Heart left ventricle (tissue), 16 donors: ENCODE results near the gene UTP14A. TPM values are rescaled to one million over a fixed set of nuclear protein-coding genes. Genes with fewer than 3 reads are reported as not detected.

Source experiments
- ATAC-seq, 4 donors: fragments of 200-7000 bp; cut with Tn5 transposase; one replicate each; pipeline ENCODE4 v1.9.1; 2020 to 2022; ENCODE audit warnings: moderate library complexity in 4 of 4, mild to moderate bottlenecking in 3 of 4, moderate number of reproducible peaks in 1 of 4
- DNase-seq, 5 donors: peaks; one replicate each; pipeline ENCODE4 v3.0.0-alpha.2; 2020
- H3K27ac ChIP-seq, 12 donors: fragments of 200-600 bp; sonication (generic) in 4 of 12; one replicate each; pipeline versions ENCODE4 v1.5.0 to v1.8.0; 2016 to 2022; ENCODE audit warnings: mild to moderate bottlenecking in 2 of 12
- H3K27me3 ChIP-seq, 9 donors: fragments of 200-600 bp; sonication (generic) in 2 of 9; one replicate each; pipeline versions ENCODE4 v1.5.1 to v1.8.0; 2016 to 2022; ENCODE audit warnings: mild to moderate bottlenecking in 3 of 9
- H3K36me3 ChIP-seq, 9 donors: fragments of 200-600 bp; sonication (generic) in 2 of 9; one replicate each; pipeline versions ENCODE4 v1.5.0 to v1.8.0; 2018 to 2022; ENCODE audit warnings: mild to moderate bottlenecking in 2 of 9
- H3K4me1 ChIP-seq, 12 donors: fragments of 200-600 bp; sonication (generic) in 4 of 12; one replicate each; pipeline versions ENCODE4 v1.5.0 to v1.8.0; 2016 to 2022; ENCODE audit warnings: mild to moderate bottlenecking in 3 of 12
- H3K4me3 ChIP-seq, 12 donors: fragments of 200-600 bp; sonication (generic) in 4 of 12; one replicate each; pipeline versions ENCODE4 v1.5.0 to v1.8.0; 2017 to 2022; ENCODE audit warnings: mild to moderate bottlenecking in 9 of 12, moderate library complexity in 4 of 12
- H3K9me3 ChIP-seq, 12 donors: fragments of 200-600 bp; sonication (generic) in 4 of 12; one replicate each; pipeline versions ENCODE4 v1.5.0 to v1.8.0; 2016 to 2022; ENCODE audit warnings: mild to moderate bottlenecking in 1 of 12
- POLR2A ChIP-seq, 2 donors: fragments of 450-650 bp; IDR thresholded peaks; one replicate each; pipeline ENCODE4 v1.6.1; 2017; ENCODE audit warnings: antibody characterized with exemption in 2 of 2, mild to moderate bottlenecking in 2 of 2, moderate library complexity in 2 of 2
- WGBS, 4 donors: extraction: QIAGEN DNeasy Blood & Tissue Kit in 2 of 4; methylation state at CpG; one replicate each; pipeline versions ENCODE4 v1.1.5 to v1.1.7; 2013 to 2018; 5-methylcytosine and 5-hydroxymethylcytosine counted together
- intact Hi-C, 10 donors: fragments of 100-400 bp; cut with DNase I; formaldehyde crosslinking; loops; one replicate each; pipeline versions ENCODE4 v1.11.1 to v1.14.2; 2022
- polyA plus RNA-seq, 2 donors: library from polyadenylated mRNA; stranded (reverse); fragments of 200-250 nt; gene quantifications; one replicate each; pipeline ENCODE4 v1.2.3, GENCODE V29; 2013
- total RNA-seq, 9 donors: library from RNA; depleted of rRNA in 2 of 9; stranded (reverse); fragments of >200 nt in 2 of 9; fragmentation: NEBNext Ultra II Directional in 3 of 9; extraction: Animal tissue kit (Norgen Biotek cat#: 25700) in 3 of 9; gene quantifications; one replicate each; pipeline versions ENCODE4 v1.1.0 to v1.2.4, GENCODE V29; 2016 to 2023
- TF ChIP-seq, protein P1 (sequence below), 12 donors: fragments of 200-600 bp; sonication (generic) in 4 of 12; IDR thresholded peaks; one replicate each; pipeline versions ENCODE4 v1.5.0 to v1.8.0; 2018 to 2022; ENCODE audit warnings: antibody characterized with exemption in 12 of 12, mild to moderate bottlenecking in 5 of 12
- donor health status: ischemic (EF 13 %, LVEDD 7.1; RV severe dilation, severe dysfunction).
- donor health status: healthy with polysubstance abuse.
- donor health status: DM: no; HTN: yes; CAD: no.
- donor health status: DM: no; HTN: no; CAD: no.
- donor health status: ischemic (EF 25% LVEDD 6.9; RV normal size, moderate dysfunction).
- donor health status: ischemic (EF 25% LVEDD 5.7; RV mildly dilated, moderate dysfunction).
- donor health status: healthy.
- donor health status: DM: yes; HTN: yes; CAD: no.
- donor health status: ischemic (EF 35%, LVEDD 5.7; RV mildly dilated, moderate dysfunction).
- donor health status: nonischemic (EF 11% LVEDD 7.7; RV severe dilation, severe dysfunction).
- donor health status: DM: yes; HTN: yes; CAD: no.
- donor health status: PGD.
- donor health status: ischemic (EF 29% LVEDD 5.4; RV normal size, mild dysfunction).
- donor health status: nonischemic (EF 23%, LVEDD 6.1; RV moderate dilation, normal function).

UTP14A gene
- total and polyA plus RNA-seq, 11 donors = 5.6 to 14.0 (median 9.0) TPM

DNA sequence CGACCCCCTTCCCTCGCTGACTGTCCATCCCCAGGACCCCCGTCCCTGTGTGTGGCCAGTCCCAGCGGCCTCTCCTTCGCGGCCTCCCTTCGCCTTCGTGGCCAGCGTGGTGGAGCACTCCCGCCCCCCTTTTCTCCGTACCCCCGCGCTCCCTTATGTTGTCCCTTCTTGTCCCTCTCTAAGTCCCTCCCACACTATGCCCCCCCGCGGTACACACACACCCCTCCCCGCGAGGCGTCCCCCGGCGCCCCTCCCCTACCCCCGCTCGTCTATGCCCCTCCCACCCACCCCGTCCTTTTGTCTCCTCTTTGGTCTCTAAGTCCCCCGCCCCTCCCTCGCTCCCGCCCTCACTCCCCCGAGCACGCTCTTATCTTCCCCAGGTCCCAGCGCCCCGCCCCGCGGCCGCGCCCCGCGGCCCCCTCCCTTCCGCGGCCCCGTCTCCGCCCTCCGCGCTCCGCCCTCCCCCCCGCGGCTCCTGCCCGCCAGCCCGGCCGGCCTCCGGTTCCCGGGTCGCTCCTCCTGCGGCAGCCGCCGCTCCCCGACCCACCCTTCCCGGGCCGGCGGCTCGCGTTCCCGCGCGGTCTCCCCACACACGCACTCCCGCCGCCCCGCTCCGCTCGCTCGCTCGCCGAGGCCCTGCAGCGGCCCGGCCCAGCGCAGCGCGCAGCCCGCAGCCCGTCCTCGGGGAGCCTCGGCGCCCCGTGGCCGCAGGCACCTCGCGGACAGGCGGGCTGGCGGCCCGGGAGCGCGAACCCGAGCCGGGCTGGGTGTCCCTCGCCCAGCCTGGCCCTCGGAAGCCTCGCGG lies 26.3 kb downstream of the UTP14A start:
- DNase-seq = peak; percentile 91 to 95 (median 93)
- Histone ChIP-seq H3K27me3 (no peaks in the 10 kb centered on the region), H3K9me3 (no peaks in the 10 kb centered on the region), H3K4me1 (peaks cover 0 to 5% (median 0%) of the 10 kb centered on the region in 12 donors), H3K36me3 (peaks cover 0 to 14% (median 6%) of the 10 kb centered on the region in 9 donors), H3K27ac (peak overlapping the region; percentile 87 to 99 (median 92)), H3K4me3 (peak overlapping the region; percentile 37 to 81 (median 62))
- TF ChIP-seq POLR2A (IDR thresholded peaks at IDR 0.05) = no peak
- TF ChIP-seq, protein P1, sequence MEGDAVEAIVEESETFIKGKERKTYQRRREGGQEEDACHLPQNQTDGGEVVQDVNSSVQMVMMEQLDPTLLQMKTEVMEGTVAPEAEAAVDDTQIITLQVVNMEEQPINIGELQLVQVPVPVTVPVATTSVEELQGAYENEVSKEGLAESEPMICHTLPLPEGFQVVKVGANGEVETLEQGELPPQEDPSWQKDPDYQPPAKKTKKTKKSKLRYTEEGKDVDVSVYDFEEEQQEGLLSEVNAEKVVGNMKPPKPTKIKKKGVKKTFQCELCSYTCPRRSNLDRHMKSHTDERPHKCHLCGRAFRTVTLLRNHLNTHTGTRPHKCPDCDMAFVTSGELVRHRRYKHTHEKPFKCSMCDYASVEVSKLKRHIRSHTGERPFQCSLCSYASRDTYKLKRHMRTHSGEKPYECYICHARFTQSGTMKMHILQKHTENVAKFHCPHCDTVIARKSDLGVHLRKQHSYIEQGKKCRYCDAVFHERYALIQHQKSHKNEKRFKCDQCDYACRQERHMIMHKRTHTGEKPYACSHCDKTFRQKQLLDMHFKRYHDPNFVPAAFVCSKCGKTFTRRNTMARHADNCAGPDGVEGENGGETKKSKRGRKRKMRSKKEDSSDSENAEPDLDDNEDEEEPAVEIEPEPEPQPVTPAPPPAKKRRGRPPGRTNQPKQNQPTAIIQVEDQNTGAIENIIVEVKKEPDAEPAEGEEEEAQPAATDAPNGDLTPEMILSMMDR (IDR thresholded peaks at IDR 0.05) = no peak
- 1 to 39% (median 18%) methylated on average over 31 to 93 of the region's 97 CpGs for WGBS, 4 donors
- peak; percentile 84 to 92 (median 86) for ATAC-seq
- intact Hi-C loops = loop anchor here in 8 of 10 donors (1.0 to 10.0 kb wide), 8 partner anchors 25 to 327 kb away; partner anchors contain the start of genes BCORL1 (in 7 of the 8) and RAB33A (in 1 of the 8)

DNA sequence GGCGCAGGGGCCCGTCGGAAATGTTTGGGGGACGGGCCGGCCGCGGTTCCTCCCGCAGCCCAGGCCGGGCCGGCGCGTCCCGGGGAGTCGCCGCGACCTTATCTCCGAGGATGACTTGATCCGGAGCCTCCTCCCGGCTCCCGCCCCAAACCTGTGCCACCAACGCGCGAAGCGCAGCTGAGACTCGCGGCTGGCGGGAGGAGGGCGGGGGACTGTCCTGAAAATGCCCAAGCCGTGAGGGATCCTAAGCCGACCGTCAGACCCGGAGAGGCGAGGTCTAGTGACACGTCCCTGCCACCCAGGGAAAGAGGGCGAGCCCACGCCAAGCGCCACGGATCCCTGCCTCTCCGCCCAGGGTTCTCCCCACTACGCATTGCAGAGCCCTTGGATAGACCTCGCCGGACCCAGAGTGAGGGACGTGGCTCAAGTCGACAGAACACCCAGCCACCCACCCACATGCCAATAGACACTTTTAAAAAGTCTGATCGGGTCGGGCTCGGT lies 26.9 kb downstream of the UTP14A start:
- no peak for ATAC-seq
- no peaks in the 10 kb centered on the region for H3K27me3 ChIP-seq
- intact Hi-C loops = loop anchor here in 8 of 10 donors (1.0 to 10.0 kb wide), 8 partner anchors 24 to 328 kb away; partner anchors contain the start of genes BCORL1 (in 7 of the 8) and RAB33A (in 1 of the 8)
- peak overlapping the region in 10 of 12 donors; percentile 41 to 81 (median 52) for H3K4me3 ChIP-seq
- TF ChIP-seq POLR2A (IDR thresholded peaks at IDR 0.05) = no peak
- TF ChIP-seq, protein P1 (IDR thresholded peaks at IDR 0.05) = no peak
- WGBS, 4 donors = 6 to 67% (median 31%) methylated on average over 28 to 47 of the region's 47 CpGs
- peaks cover 0 to 5% (median 0%) of the 10 kb centered on the region in 12 donors for H3K4me1 ChIP-seq
- peaks cover 0 to 8% (median 0%) of the 10 kb centered on the region in 9 donors for H3K36me3 ChIP-seq
- peak; percentile 23 to 59 (median 35) for DNase-seq
- H3K9me3 ChIP-seq = no peaks in the 10 kb centered on the region
- H3K27ac ChIP-seq = peak overlapping the region; percentile 20 to 99 (median 72)

DNA sequence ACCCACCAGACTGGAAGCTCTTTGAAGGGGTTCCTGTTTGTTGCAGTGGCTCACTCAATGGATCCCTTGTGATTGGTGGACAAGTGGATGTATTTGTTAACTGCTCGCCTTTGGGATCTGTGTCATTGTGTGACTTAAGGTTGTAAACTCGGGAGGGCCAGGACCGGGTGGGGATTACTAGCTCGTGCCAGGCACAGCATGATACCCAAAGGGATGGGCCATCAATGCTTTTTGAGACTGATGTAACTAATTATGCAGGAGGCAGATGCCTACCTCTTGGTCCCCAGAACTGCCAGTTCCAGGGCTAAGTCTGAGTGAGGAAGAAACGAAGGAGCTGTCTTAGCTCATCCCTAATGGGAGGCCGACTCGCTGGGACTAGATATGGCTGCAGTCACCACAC lies 27.7 kb downstream of the UTP14A start:
- no peak overlapping the region for H3K27ac ChIP-seq
- intact Hi-C loops = loop anchor here in 8 of 10 donors (2.0 to 10.0 kb wide), 7 partner anchors 23 to 329 kb away; partner anchors contain the start of genes BCORL1 (in 5 of the 8) and RAB33A (in 1 of the 8)
- DNase-seq (no peak), ATAC-seq (no peak)
- H3K36me3 ChIP-seq = peaks cover 0 to 8% (median 0%) of the 10 kb centered on the region in 9 donors
- no peaks in the 10 kb centered on the region for H3K27me3 ChIP-seq
- H3K4me1 ChIP-seq = peaks cover 0 to 5% (median 0%) of the 10 kb centered on the region in 12 donors
- H3K9me3 ChIP-seq = no peaks in the 10 kb centered on the region
- 64 to 75% (median 66%) methylated on average over 7 of the region's 7 CpGs for WGBS, 4 donors
- TF ChIP-seq, protein P1 (IDR thresholded peaks at IDR 0.05) = no peak
- TF ChIP-seq POLR2A (IDR thresholded peaks at IDR 0.05) = no peak
- H3K4me3 ChIP-seq = no peak overlapping the region

DNA sequence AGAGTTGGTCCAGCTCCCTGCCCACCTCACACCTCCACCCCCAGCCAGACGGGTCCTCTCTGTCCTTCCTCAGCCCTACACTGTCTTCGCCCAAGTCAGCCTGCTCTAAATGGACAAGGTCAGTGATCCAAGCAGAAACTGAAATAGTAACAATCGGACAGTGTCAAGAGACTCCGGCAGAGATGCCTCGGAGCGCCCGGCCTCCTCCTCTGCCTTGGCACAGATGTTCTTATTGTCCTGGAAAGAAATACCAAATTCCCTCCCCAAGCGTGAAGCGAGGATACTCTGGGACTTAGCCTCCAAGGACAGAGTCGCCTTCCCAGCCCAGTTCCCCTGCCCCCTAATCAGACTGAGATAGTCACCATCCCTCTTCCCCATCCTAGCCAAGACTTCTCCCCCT lies 28.5 kb downstream of the UTP14A start:
- no peak for TF ChIP-seq POLR2A (IDR thresholded peaks at IDR 0.05)
- TF ChIP-seq, protein P1 (IDR thresholded peaks at IDR 0.05) = no peak
- peaks cover 0 to 5% (median 0%) of the 10 kb centered on the region in 12 donors for H3K4me1 ChIP-seq
- peaks cover 0 to 4% (median 0%) of the 10 kb centered on the region in 9 donors for H3K27me3 ChIP-seq
- intact Hi-C loops = loop anchor here in 5 of 10 donors (5.0 to 10.0 kb wide), 3 partner anchors 48 to 330 kb away; partner anchors contain the start of genes BCORL1 (in 4 of the 5) and RAB33A (in 1 of the 5)
- H3K9me3 ChIP-seq = no peaks in the 10 kb centered on the region
- H3K27ac ChIP-seq = no peak overlapping the region
- H3K36me3 ChIP-seq = peaks cover 0 to 3% (median 0%) of the 10 kb centered on the region in 9 donors
- DNase-seq = no peak
- no peak overlapping the region for H3K4me3 ChIP-seq
- WGBS, 4 donors = 29 to 58% (median 51%) methylated on average over 10 of the region's 10 CpGs
- no peak for ATAC-seq
